ENCODE results near the gene SPON2. TPM values are rescaled to one million over a fixed set of nuclear protein-coding genes. Genes with fewer than 3 reads are reported as not detected.

SPON2 gene
- total RNA-seq, 1 experiment from 2014 or later: 8.9 TPM

GRCh38 chr4:1216076-1216614 lies 43.8 kb upstream of the SPON2 start:
- H3K79me2 ChIP-seq (ENCODE audit: low read length): peaks cover 15% of the 10 kb centered on the region
- peak overlapping the region; percentile 4; the same call in 1 of the 2 replicates for H3K9ac ChIP-seq (ENCODE audit: low read length)
- DNase-seq: no peak
- H3K36me3 ChIP-seq (ENCODE audit: insufficient read depth, low read length): peaks cover 7% of the 10 kb centered on the region; the same call in 1 of the 2 replicates
- H3K9me3 ChIP-seq (ENCODE audit: low read length): no peaks in the 10 kb centered on the region
- no peaks in the 10 kb centered on the region for H3K27me3 ChIP-seq (ENCODE audit: low read length)
- H2AFZ ChIP-seq (ENCODE audit: low read length): no peak overlapping the region
- no peaks in the 10 kb centered on the region for H3K9me2 ChIP-seq (replicated peaks; ENCODE audit: insufficient read depth, low read length)
- H4K20me1 ChIP-seq (ENCODE audit: insufficient read depth, low read depth, low read length): peaks cover 42% of the 10 kb centered on the region
- H3K4me2 ChIP-seq (ENCODE audit: low read depth, low read length, poor library complexity, severe bottlenecking): peak overlapping the region; percentile 100
- H3K27ac ChIP-seq (ENCODE audit: low read length): peak overlapping the region; percentile 96
- no peak overlapping the region for H3K4me3 ChIP-seq (ENCODE audit: low read length)
- peaks cover 68% of the 10 kb centered on the region for H3K4me1 ChIP-seq (ENCODE audit: low read length)

- H4K20me1 ChIP-seq (ENCODE audit: insufficient read depth, low read depth, low read length): peaks cover 42% of the 10 kb centered on the region
- peaks cover 4% of the 10 kb centered on the region; the same call in 1 of the 2 replicates for H3K36me3 ChIP-seq (ENCODE audit: insufficient read depth, low read length)
- H3K9me3 ChIP-seq (ENCODE audit: low read length): no peaks in the 10 kb centered on the region
- peak overlapping the region; percentile 34; the same call in 1 of the 2 replicates for H3K9ac ChIP-seq (ENCODE audit: low read length)
- no peaks in the 10 kb centered on the region for H3K27me3 ChIP-seq (ENCODE audit: low read length)
- peaks cover 61% of the 10 kb centered on the region for H3K4me1 ChIP-seq (ENCODE audit: low read length)
- peaks cover 15% of the 10 kb centered on the region for H3K79me2 ChIP-seq (ENCODE audit: low read length)
- peak overlapping the region; percentile 100 for H3K4me2 ChIP-seq (ENCODE audit: low read depth, low read length, poor library complexity, severe bottlenecking)
- H3K4me3 ChIP-seq (ENCODE audit: low read length): no peak overlapping the region
- H3K27ac ChIP-seq (ENCODE audit: low read length): peak overlapping the region; percentile 96
- peak; percentile 89 for DNase-seq
- H3K9me2 ChIP-seq (replicated peaks; ENCODE audit: insufficient read depth, low read length): no peaks in the 10 kb centered on the region
- no peak overlapping the region for H2AFZ ChIP-seq (ENCODE audit: low read length)
Observed at GRCh38 chr4:1215141-1216075, 43.0 kb upstream of the SPON2 start.

- Histone ChIP-seq H3K9ac (ENCODE audit: low read length) (peak overlapping the region; percentile 34; the same call in 1 of the 2 replicates), H3K27me3 (ENCODE audit: low read length) (no peaks in the 10 kb centered on the region), H3K4me2 (ENCODE audit: low read depth, low read length, poor library complexity, severe bottlenecking) (peak overlapping the region; percentile 12), H3K9me2 (replicated peaks; ENCODE audit: insufficient read depth, low read length) (no peaks in the 10 kb centered on the region), H3K4me1 (ENCODE audit: low read length) (peaks cover 51% of the 10 kb centered on the region), H3K79me2 (ENCODE audit: low read length) (peaks cover 15% of the 10 kb centered on the region), H2AFZ (ENCODE audit: low read length) (no peak overlapping the region), H3K4me3 (ENCODE audit: low read length) (no peak overlapping the region), H3K27ac (ENCODE audit: low read length) (peak overlapping the region; percentile 96), H3K9me3 (ENCODE audit: low read length) (no peaks in the 10 kb centered on the region), H3K36me3 (ENCODE audit: insufficient read depth, low read length) (peaks cover 4% of the 10 kb centered on the region; the same call in 1 of the 2 replicates), H4K20me1 (ENCODE audit: insufficient read depth, low read depth, low read length) (peaks cover 41% of the 10 kb centered on the region)
- no peak for DNase-seq
Observed at GRCh38 chr4:1214101-1215095, 42.0 kb upstream of the SPON2 start.

GRCh38 chr4:1213336-1213995 lies 41.1 kb upstream of the SPON2 start:
- Histone ChIP-seq H4K20me1 (ENCODE audit: insufficient read depth, low read depth, low read length) (peaks cover 41% of the 10 kb centered on the region), H2AFZ (ENCODE audit: low read length) (no peak overlapping the region), H3K9ac (ENCODE audit: low read length) (no peak overlapping the region), H3K9me3 (ENCODE audit: low read length) (no peaks in the 10 kb centered on the region), H3K4me3 (ENCODE audit: low read length) (no peak overlapping the region), H3K27me3 (ENCODE audit: low read length) (no peaks in the 10 kb centered on the region), H3K36me3 (ENCODE audit: insufficient read depth, low read length) (peaks cover 4% of the 10 kb centered on the region; the same call in 1 of the 2 replicates), H3K4me2 (ENCODE audit: low read depth, low read length, poor library complexity, severe bottlenecking) (no peak overlapping the region), H3K79me2 (ENCODE audit: low read length) (peaks cover 14% of the 10 kb centered on the region), H3K4me1 (ENCODE audit: low read length) (peaks cover 44% of the 10 kb centered on the region), H3K9me2 (replicated peaks; ENCODE audit: insufficient read depth, low read length) (no peaks in the 10 kb centered on the region), H3K27ac (ENCODE audit: low read length) (no peak overlapping the region)
- DNase-seq: no peak

GRCh38 chr4:1212546-1213335 lies 40.4 kb upstream of the SPON2 start:
- Histone ChIP-seq H3K36me3 (ENCODE audit: insufficient read depth, low read length) (peaks cover 4% of the 10 kb centered on the region; the same call in 1 of the 2 replicates), H3K79me2 (ENCODE audit: low read length) (peaks cover 10% of the 10 kb centered on the region), H3K4me1 (ENCODE audit: low read length) (peaks cover 37% of the 10 kb centered on the region), H3K4me2 (ENCODE audit: low read depth, low read length, poor library complexity, severe bottlenecking) (no peak overlapping the region), H2AFZ (ENCODE audit: low read length) (no peak overlapping the region), H4K20me1 (ENCODE audit: insufficient read depth, low read depth, low read length) (peaks cover 37% of the 10 kb centered on the region), H3K9me2 (replicated peaks; ENCODE audit: insufficient read depth, low read length) (no peaks in the 10 kb centered on the region), H3K4me3 (ENCODE audit: low read length) (no peak overlapping the region), H3K9ac (ENCODE audit: low read length) (no peak overlapping the region), H3K9me3 (ENCODE audit: low read length) (no peaks in the 10 kb centered on the region), H3K27me3 (ENCODE audit: low read length) (no peaks in the 10 kb centered on the region), H3K27ac (ENCODE audit: low read length) (no peak overlapping the region)
- DNase-seq: no peak

GRCh38 chr4:1211891-1212545 lies 39.6 kb upstream of the SPON2 start:
- no peak overlapping the region for H3K9ac ChIP-seq (ENCODE audit: low read length)
- no peaks in the 10 kb centered on the region for H3K9me2 ChIP-seq (replicated peaks; ENCODE audit: insufficient read depth, low read length)
- H4K20me1 ChIP-seq (ENCODE audit: insufficient read depth, low read depth, low read length): peaks cover 30% of the 10 kb centered on the region; the same call in 1 of the 2 replicates
- no peak overlapping the region for H3K27ac ChIP-seq (ENCODE audit: low read length)
- H3K4me3 ChIP-seq (ENCODE audit: low read length): no peak overlapping the region
- H3K4me1 ChIP-seq (ENCODE audit: low read length): peaks cover 29% of the 10 kb centered on the region
- peaks cover 5% of the 10 kb centered on the region; the same call in 1 of the 2 replicates for H3K79me2 ChIP-seq (ENCODE audit: low read length)
- no peaks in the 10 kb centered on the region for H3K27me3 ChIP-seq (ENCODE audit: low read length)
- no peak for DNase-seq
- no peaks in the 10 kb centered on the region for H3K9me3 ChIP-seq (ENCODE audit: low read length)
- no peaks in the 10 kb centered on the region for H3K36me3 ChIP-seq (ENCODE audit: insufficient read depth, low read length)
- no peak overlapping the region for H3K4me2 ChIP-seq (ENCODE audit: low read depth, low read length, poor library complexity, severe bottlenecking)
- H2AFZ ChIP-seq (ENCODE audit: low read length): no peak overlapping the region

Measured in Karpas-422 (cell line).